GM18867 (cell line): ENCODE measurements around the gene AHSG.

Experiments
- ATAC-seq: cut with Tn5 transposase; IDR thresholded peaks from one replicate; pipeline ENCODE4 v1.9.1; 2021; ENCODE audit warnings: mild to moderate bottlenecking, moderate library complexity; ENCODE audit not compliant: unreplicated experiment

Gene AHSG

GRCh38 chr3:186590580-186591295 is 22.1 kb upstream of the AHSG start:
- no peak for ATAC-seq

DNA sequence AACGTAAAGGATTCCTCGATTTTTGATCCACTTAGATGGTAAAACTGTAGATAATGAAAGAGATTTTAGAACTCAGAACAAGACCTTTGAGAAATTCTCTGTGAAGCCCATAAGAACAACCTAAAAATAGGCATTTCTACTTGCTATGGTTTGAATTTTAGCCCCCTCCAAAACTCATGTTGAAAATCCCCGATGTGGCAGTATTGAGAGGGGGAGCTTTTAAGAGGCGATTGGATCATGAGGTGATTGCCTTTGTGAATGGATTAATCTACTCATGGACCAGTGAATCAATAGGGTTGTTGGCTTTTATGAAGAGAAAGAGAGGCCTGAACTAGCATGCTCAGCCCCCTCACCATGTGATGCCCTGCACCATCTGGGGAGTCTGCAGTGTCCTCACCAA is 20.2 kb upstream of the AHSG start:
- no peak for ATAC-seq

DNA sequence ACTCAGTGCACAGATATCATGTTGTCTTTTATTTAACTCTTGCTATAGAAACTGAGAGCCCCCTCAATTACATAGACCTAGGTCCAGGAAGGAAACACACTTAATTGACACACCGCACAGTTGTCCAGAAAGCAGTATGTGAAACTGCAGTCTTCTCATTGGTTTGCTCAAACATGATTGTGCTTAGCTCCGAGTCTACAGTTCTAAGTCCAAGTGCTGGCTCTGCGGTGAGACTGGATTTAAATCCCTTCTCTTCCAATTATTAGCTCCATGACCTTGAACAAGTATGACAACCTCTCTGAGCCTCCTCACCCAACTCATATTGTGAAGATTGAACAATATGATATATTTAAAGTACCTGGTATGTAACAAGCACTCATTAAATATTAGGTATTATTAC is 19.0 kb upstream of the AHSG start:
- ATAC-seq = no peak

DNA sequence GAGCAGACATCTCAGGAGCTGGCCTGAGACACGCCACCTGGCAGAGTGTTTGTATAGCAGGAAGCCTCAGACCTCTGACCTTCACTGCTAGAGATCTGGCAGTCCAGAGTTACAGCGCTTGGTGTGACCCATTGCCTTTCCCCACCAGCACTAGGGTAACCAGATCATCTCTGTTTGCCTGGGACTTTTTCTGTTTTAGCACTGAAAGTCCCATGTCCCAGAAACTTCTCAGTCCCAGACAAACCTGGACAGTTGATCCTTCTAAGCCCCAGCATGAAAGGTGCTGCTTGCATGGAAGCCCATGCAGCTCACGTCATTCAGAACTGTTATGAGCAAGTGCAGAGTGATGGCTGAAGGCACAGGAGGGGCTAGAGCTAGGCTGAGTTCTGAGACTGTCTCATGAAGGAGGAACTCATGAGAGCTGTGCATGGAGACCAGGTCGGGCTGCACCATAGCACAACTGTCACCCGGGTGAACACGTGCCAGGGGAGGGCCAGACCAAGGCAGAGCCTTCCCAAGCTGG is 18.2 kb upstream of the AHSG start:
- no peak for ATAC-seq

DNA sequence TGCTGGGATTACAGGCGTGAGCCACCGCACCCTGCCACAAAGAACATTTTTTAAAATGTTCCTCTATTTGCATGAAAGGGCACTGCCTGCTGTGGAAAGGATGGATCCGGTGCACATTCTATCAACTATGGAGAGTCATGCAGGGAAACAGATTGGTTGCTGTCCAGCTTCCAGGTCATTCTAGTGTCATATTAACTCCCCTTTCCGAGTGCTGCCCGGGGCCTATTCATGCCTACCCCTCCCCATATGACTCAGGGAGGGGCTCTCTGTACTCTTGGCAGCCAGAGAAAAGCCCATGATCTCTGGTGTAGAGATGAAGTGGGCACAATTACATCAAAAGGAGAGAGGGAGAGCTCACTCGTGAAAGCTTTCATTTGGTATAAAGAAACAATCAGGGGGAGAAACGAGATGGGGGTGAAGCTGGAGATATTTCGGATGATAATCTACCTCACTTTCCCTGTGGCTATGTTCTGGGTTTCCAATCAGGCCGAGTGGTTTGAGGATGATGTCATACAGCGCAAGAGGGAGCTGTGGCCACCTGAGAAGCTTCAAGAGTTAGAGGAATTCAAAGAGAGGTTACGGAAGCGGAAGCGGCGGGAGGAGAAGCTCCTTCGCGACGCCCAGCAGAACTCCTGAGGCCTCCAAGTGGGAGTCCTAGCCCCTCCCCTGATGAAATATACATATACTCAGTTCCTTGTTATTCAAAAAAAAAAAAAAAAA is 16.1 kb upstream of the AHSG start:
- ATAC-seq = no peak

GRCh38 chr3:186598108-186598784 is 14.6 kb upstream of the AHSG start:
- no peak for ATAC-seq

GRCh38 chr3:186598794-186599141 is 14.1 kb upstream of the AHSG start:
- no peak for ATAC-seq

- no peak for ATAC-seq
These were observed 13.6 kb upstream of the AHSG start for GRCh38 chr3:186599142-186599784.

DNA sequence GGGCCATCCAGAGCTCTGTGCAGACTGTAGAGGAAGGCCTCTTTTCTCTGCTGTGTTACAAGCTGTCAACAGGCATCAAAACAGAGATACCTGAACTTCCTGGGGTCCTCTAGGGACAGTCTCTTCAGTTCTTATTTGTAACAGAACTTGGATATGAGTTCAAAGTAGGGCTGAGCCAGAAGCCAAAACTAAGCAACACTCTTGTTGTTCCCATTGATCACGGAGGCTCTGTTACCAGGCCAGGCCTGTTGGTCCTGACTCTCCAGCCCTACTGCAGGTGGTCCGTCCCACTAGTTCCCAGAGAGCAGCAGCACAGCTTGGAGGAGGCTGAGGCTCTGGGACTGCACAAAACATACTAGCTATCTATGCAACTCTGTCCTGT is 13.1 kb upstream of the AHSG start:
- no peak for ATAC-seq

GRCh38 chr3:186600896-186601295 is 12.0 kb upstream of the AHSG start:
- no peak for ATAC-seq

GRCh38 chr3:186603159-186603558 is 9.7 kb upstream of the AHSG start:
- no peak for ATAC-seq

- no peak for ATAC-seq
These were observed 7.8 kb upstream of the AHSG start for GRCh38 chr3:186605078-186605477.

DNA sequence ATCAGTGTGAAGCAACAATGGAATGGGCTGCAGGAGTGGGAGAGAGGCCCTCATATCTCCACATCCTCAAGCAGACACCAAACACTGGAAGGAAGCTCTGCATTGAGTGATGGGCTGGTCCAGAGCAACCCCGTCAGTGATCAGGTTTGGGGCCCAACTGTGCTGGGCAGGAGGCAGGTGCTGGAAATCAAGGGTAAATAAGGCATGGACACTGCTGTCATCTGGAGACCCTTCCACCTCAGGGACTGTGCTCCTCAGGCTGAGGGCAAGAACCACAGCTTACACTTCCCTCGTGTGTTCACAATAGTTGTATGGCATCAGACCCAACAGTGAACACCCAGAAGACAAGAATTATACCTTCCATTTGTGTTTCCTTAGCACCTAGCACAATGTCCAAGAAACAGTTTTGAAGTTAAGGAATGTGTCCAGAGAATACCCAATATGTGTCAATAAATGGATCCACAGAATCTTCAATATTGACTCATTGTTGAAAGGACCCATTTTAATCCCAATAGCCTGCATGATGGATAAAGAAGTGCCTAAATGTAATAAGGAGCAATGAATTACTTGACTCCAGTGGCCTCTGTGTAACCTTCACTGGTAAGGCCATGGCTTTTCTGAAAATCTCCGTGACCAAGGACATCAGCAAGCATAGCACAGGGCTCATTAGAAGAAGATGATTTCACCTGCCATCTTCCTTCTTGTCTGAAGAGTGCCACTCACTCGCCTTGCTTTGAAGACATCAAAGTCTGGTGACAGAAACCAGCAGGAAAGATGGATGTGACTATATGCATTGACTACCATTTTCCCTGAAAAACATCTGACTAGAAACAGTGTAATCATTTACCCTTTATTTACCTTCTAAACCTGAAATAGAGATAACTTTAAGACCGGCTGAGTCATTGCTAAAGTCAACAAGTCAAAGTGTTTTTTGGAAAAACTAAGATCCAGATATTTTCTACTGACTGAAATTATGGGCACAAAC is 7.0 kb upstream of the AHSG start:
- ATAC-seq = no peak

DNA sequence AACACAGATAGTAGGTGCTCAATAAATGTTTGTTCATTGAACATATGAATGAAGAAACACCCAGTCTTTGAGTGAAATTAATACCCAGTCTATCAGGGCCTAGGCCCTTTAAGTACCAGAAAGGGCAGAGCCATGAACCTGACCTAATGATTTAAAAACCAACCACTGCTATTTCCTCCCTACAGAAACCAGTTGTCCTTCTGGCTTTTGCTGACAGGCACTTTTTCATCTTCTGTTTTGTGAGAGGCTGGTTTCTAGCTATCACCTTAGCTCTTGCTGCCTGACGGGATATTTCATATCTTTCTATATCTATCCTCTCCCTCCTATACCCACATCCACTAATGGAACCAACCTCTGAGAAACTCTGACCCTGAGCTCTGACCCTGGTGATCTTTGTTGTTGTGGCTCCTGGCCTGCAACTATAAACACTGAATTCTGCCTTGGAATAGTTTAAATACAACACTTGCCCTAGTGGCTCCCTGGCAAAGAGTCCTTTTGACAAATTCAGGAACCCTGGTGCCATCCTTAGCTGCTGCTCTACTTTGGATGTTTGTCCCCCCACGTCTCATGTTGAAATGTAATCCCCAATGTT is 4.1 kb upstream of the AHSG start:
- ATAC-seq = no peak

- no peak for ATAC-seq
These were observed 3.5 kb upstream of the AHSG start for GRCh38 chr3:186609247-186609868.

GRCh38 chr3:186612065-186612464 is 795 bp upstream of the AHSG start:
- ATAC-seq = no peak

DNA sequence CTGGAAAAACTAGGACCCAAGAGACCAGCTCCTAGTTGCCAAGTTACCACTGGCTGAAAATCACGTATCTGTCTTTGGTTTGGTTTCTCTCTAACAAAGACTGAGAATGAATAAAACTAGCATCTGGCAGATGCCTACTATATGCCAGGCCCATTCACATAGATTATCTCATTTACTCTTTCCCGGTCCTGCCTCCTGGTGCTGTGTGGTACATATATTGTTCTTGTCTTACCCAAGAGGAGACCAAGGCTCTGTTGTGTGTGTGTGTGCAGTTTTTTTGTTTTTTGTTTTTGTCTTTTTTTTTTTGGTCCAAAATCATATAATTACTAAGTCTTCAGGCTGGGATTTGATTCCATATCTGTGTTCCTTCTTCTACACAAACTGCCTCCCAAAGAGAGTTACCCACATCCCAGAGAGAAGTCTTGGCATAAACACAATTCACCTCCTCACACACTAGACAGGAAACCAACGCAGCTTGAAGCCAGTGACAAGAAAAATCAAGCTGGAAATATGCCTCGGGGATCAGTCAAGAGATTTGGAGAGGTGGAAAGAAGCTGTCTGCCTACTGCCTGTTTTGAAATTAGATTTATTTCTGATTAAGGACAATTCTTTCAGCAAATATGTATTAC is 891 bp downstream of the AHSG start:
- ATAC-seq = no peak

DNA sequence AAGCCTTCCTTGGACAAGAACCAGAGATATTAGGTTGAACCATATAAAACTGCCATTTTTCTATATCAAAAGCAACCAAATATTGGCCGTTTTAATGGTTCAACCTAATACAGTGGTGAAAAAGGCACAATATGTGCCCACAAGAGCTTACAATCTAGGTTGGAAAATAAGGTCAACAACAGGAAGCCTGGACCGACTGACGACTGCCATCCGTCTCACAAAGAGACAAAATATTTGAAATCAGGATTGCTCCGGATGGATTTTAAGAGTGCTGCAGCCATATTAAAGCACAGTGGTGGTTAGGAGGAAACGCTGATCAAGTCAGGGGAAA is 1.4 kb downstream of the AHSG start:
- ATAC-seq = no peak
